GM12892 (cell line): ENCODE measurements around the gene GJA5.

Experiments
- POLR2A ChIP-seq: IDR thresholded peaks from 2 replicates; pipeline ENCODE4 v1.6.1; 2011; ENCODE audit warnings: low read depth, low read length, control low read depth
- POLR2AphosphoS5 ChIP-seq: IDR thresholded peaks from 2 replicates; pipeline ENCODE4 v1.6.1; 2011; ENCODE audit warnings: low read depth, low read length, control low read depth
- TAF1 ChIP-seq: IDR thresholded peaks from 2 replicates; pipeline ENCODE4 v1.6.1; 2011; ENCODE audit warnings: low read depth, mild to moderate bottlenecking, control low read depth, low read length, borderline replicate concordance

GRCh38 chr1:147757015-147757990 is 3.1 kb downstream of the GJA5 start:
- TF ChIP-seq POLR2A (no peak), POLR2AphosphoS5 (no peak), TAF1 (no peak)
